ENCODE results near the gene KRT84. TPM values are rescaled to one million over a fixed set of nuclear protein-coding genes. Genes with fewer than 3 reads are reported as not detected.

Gene KRT84
- total and polyA plus RNA-seq, 8 donors: not detected

DNA sequence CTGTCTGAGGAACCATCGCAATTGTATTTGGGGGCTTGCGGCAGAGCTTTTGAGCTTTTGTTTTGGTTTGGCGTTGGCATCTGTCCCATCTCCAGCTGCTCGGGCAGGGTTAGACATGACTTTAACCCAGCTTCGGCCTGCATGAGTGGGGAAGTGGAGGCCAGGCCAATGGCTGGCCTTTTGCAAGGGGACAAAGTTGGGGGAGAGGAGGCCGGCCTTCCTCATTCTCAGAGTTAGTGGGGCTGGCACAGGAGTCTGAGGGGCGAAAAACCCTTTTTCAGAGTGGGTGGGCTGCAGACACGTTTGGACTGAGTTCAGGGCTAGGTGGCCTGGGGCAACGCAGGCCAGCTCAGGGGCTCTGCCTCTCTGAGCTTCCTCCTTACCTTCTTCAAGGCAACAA lies 15.5 kb upstream of the KRT84 start:
- Histone ChIP-seq H3K27me3 (peaks cover 0 to 12% (median 0%) of the 10 kb centered on the region in 3 donors), H3K4me3 (no peak overlapping the region), H3K9me3 (no peaks in the 10 kb centered on the region), H3K36me3 (no peaks in the 10 kb centered on the region), H3K27ac (no peak overlapping the region), H3K4me1 (peaks cover 0 to 2% (median 0%) of the 10 kb centered on the region in 4 donors)
- TF ChIP-seq EP300 (IDR thresholded peaks at IDR 0.05) (no peak), POLR2AphosphoS5 (IDR thresholded peaks at IDR 0.05) (no peak), POLR2A (IDR thresholded peaks at IDR 0.05) (no peak)
- TF ChIP-seq, protein P1, sequence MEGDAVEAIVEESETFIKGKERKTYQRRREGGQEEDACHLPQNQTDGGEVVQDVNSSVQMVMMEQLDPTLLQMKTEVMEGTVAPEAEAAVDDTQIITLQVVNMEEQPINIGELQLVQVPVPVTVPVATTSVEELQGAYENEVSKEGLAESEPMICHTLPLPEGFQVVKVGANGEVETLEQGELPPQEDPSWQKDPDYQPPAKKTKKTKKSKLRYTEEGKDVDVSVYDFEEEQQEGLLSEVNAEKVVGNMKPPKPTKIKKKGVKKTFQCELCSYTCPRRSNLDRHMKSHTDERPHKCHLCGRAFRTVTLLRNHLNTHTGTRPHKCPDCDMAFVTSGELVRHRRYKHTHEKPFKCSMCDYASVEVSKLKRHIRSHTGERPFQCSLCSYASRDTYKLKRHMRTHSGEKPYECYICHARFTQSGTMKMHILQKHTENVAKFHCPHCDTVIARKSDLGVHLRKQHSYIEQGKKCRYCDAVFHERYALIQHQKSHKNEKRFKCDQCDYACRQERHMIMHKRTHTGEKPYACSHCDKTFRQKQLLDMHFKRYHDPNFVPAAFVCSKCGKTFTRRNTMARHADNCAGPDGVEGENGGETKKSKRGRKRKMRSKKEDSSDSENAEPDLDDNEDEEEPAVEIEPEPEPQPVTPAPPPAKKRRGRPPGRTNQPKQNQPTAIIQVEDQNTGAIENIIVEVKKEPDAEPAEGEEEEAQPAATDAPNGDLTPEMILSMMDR (IDR thresholded peaks at IDR 0.05): no peak
- 78 to 85% (median 85%) methylated on average over 8 to 9 of the region's 9 CpGs for WGBS, 5 donors
- intact Hi-C loops (cut with DNase I; ENCODE audit: low total_unique reads): no loop called here
- DNase-seq: no peak

DNA sequence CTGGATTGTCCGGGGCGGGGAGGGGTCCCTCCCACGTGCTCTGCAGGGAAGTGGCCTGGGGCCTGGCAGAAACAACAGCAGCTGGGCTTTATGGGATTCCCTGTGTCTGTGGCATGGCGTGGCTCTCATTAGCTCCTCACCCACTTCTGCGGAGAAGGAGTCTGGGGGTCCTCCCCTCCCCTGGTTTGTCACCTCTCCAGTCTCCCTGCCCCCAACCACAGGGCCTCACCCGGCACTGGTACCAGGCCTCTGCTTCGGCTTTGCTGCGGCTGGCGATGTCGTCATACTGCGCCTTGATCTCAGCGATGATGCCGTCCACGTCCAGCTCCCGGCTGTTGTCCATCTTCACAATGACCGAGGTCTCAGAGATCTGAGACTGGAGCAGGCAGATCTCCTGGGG lies 14.3 kb upstream of the KRT84 start:
- H3K27me3 ChIP-seq: peaks cover 0 to 12% (median 0%) of the 10 kb centered on the region in 3 donors
- TF ChIP-seq POLR2A (IDR thresholded peaks at IDR 0.05): no peak
- no peak for TF ChIP-seq EP300 (IDR thresholded peaks at IDR 0.05)
- TF ChIP-seq, protein P1 (IDR thresholded peaks at IDR 0.05): no peak
- H3K4me3 ChIP-seq: no peak overlapping the region
- no peaks in the 10 kb centered on the region for H3K36me3 ChIP-seq
- no peaks in the 10 kb centered on the region for H3K9me3 ChIP-seq
- no peak overlapping the region for H3K27ac ChIP-seq
- no peak for DNase-seq
- intact Hi-C loops (cut with DNase I; ENCODE audit: low total_unique reads): no loop called here
- 93 to 97% (median 95%) methylated on average over 16 of the region's 16 CpGs for WGBS, 5 donors
- peaks cover 0 to 5% (median 0%) of the 10 kb centered on the region in 4 donors for H3K4me1 ChIP-seq

DNA sequence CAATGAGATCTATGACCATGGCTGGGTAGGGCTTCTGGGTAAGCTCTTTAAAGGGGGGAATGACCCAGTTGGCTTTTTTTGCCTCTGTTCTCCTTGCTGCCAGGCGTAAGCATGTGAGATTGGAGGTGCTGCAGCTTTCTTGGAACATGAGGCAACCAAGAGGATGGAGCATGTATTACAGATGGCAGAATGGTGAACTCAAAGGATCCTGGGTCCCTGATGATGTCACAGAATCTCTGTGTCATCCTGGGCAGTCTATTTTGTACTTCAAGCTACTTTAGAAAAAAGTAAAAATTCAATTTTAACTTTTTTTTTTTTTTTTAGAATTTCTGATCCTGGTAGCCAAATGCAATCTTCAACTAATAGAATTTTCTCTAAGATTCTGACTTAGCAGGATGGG lies 12.7 kb upstream of the KRT84 start:
- Histone ChIP-seq H3K36me3 (no peaks in the 10 kb centered on the region), H3K27ac (no peak overlapping the region), H3K27me3 (peaks cover 0 to 12% (median 0%) of the 10 kb centered on the region in 3 donors), H3K4me1 (peaks cover 0 to 13% (median 5%) of the 10 kb centered on the region in 4 donors), H3K4me3 (no peak overlapping the region), H3K9me3 (no peaks in the 10 kb centered on the region)
- intact Hi-C loops (cut with DNase I; ENCODE audit: low total_unique reads): no loop called here
- WGBS, 5 donors: 85 to 97% (median 90%) methylated on average over 1 of the region's 1 CpG
- no peak for DNase-seq
- TF ChIP-seq, protein P1 (IDR thresholded peaks at IDR 0.05): no peak
- TF ChIP-seq POLR2A (IDR thresholded peaks at IDR 0.05): no peak

DNA sequence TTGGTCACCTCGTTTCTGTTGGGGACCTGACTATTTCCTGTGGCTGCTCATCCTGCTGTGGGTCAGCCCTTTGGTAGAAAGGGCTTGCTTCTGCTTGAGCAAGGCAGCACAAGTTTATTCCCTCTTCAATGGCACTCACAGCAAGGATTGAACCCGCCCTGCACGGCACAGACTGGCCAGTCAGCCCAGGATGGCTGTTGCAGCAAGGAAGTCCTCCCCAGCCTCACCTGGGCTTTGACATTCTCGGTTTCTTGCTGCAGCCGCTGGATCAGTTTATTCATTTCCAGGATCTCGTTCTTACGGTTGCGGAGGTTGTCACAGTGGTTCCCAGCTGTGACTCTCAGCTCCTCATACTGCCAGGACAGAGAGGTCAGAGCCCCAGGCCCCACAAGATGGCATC lies 11.2 kb upstream of the KRT84 start:
- Histone ChIP-seq H3K36me3 (no peaks in the 10 kb centered on the region), H3K4me3 (no peak overlapping the region), H3K27me3 (peaks cover 0 to 12% (median 0%) of the 10 kb centered on the region in 3 donors), H3K9me3 (no peaks in the 10 kb centered on the region), H3K27ac (no peak overlapping the region), H3K4me1 (peaks cover 2 to 20% (median 6%) of the 10 kb centered on the region in 4 donors)
- no peak for DNase-seq
- intact Hi-C loops (cut with DNase I; ENCODE audit: low total_unique reads): no loop called here
- 82 to 96% (median 88%) methylated on average over 8 of the region's 8 CpGs for WGBS, 5 donors
- TF ChIP-seq EP300 (IDR thresholded peaks at IDR 0.05) (no peak), POLR2A (IDR thresholded peaks at IDR 0.05) (no peak), POLR2AphosphoS5 (IDR thresholded peaks at IDR 0.05) (no peak)
- TF ChIP-seq, protein P1 (IDR thresholded peaks at IDR 0.05): no peak

All from stomach (tissue), 9 donors.